Neuronal stem cell (in vitro differentiated cells): Measurements from ENCODE around the gene SPDYC.

ENCODE experiments used
- DNase-seq: peaks from one replicate; pipeline ENCODE4 v3.0.0-alpha.2; 2013; ENCODE audit warnings: low spot score
- H2AFZ ChIP-seq: one replicate; pipeline ENCODE4 v1.6.1; 2013; ENCODE audit warnings: mild to moderate bottlenecking, low read length, inconsistent platforms
- H2AK5ac ChIP-seq: 2 replicates; pipeline ENCODE4 v1.6.1; 2013; ENCODE audit warnings: low read depth, mild to moderate bottlenecking, inconsistent platforms, low read length, moderate library complexity, mixed read lengths
- H2BK120ac ChIP-seq: 2 replicates; pipeline ENCODE4 v1.6.1; 2013; ENCODE audit warnings: low read depth, mild to moderate bottlenecking, inconsistent platforms, low read length, moderate library complexity, mixed read lengths
- H2BK12ac ChIP-seq: one replicate; pipeline ENCODE4 v1.6.1; 2013; ENCODE audit warnings: low read length, inconsistent platforms
- H2BK15ac ChIP-seq: 2 replicates; pipeline ENCODE4 v1.6.1; 2013; ENCODE audit warnings: mild to moderate bottlenecking, low read length, inconsistent platforms, mixed read lengths
- H2BK5ac ChIP-seq: one replicate; pipeline ENCODE4 v1.6.1; 2013; ENCODE audit warnings: inconsistent platforms, mild to moderate bottlenecking, low read length, moderate library complexity
- H3K14ac ChIP-seq: one replicate; pipeline ENCODE4 v1.6.1; 2013; ENCODE audit warnings: low read length, inconsistent platforms
- H3K18ac ChIP-seq: 2 replicates; pipeline ENCODE4 v1.6.1; 2013; ENCODE audit warnings: low read length, inconsistent platforms
- H3K23ac ChIP-seq: 2 replicates; pipeline ENCODE4 v1.6.1; 2013; ENCODE audit warnings: low read depth, mild to moderate bottlenecking, mixed read lengths, low read length, inconsistent platforms; ENCODE audit not compliant: poor library complexity
- H3K27ac ChIP-seq: replicated peaks from 3 replicates; pipeline ENCODE4 v1.5.1; 2013; ENCODE audit warnings: low read length, inconsistent platforms
- H3K27me3 ChIP-seq, 3 experiments: 2 replicates each; pipeline ENCODE4 v1.6.1; 2013; ENCODE audit warnings: low read length in 3 of 3, mild to moderate bottlenecking in 2 of 3, inconsistent platforms in 1 of 3, low read depth in 1 of 3, mixed read lengths in 1 of 3, moderate library complexity in 1 of 3; ENCODE audit not compliant: control insufficient read depth in 3 of 3, insufficient read depth in 3 of 3
- H3K36me3 ChIP-seq, 2 donors: replicated peaks in 1 of 2; 2 replicates each; pipeline ENCODE4 v1.6.1; 2013; ENCODE audit warnings: low read length in 2 of 2; ENCODE audit not compliant: control insufficient read depth in 2 of 2, insufficient read depth in 2 of 2
- H3K4ac ChIP-seq: 2 replicates; pipeline ENCODE4 v1.6.1; 2013; ENCODE audit warnings: inconsistent platforms, mild to moderate bottlenecking, low read length, moderate library complexity
- H3K4me1 ChIP-seq, 2 donors: 1 replicate in 1 of 2; 2 replicates in 1 of 2; pipeline ENCODE4 v1.6.1; 2013; ENCODE audit warnings: low read length in 2 of 2, low read depth in 1 of 2; ENCODE audit not compliant: control insufficient read depth in 2 of 2, insufficient read depth in 1 of 2
- H3K4me2 ChIP-seq: one replicate; pipeline ENCODE4 v1.6.1; 2013; ENCODE audit warnings: mild to moderate bottlenecking, low read length, inconsistent platforms; ENCODE audit not compliant: insufficient read depth, poor library complexity, severe bottlenecking
- H3K4me3 ChIP-seq, 2 donors: 2 replicates each; pipeline ENCODE4 v1.5.1; 2013; ENCODE audit warnings: low read length in 2 of 2, mild to moderate bottlenecking in 2 of 2, inconsistent platforms in 1 of 2, moderate library complexity in 1 of 2
- H3K79me1 ChIP-seq: one replicate; pipeline ENCODE4 v1.6.1; 2013; ENCODE audit warnings: low read depth, mild to moderate bottlenecking, inconsistent platforms, low read length, moderate library complexity
- H3K9ac ChIP-seq: one replicate; pipeline ENCODE4 v1.6.1; 2013; ENCODE audit warnings: mild to moderate bottlenecking, low read depth, low read length, inconsistent platforms; ENCODE audit not compliant: poor library complexity
- H3K9me3 ChIP-seq, 2 donors: replicated peaks in 1 of 2; 2 replicates each; pipeline versions ENCODE3 to v1.6.1; 2013; ENCODE audit warnings: low read length in 2 of 2, mild to moderate bottlenecking in 2 of 2, inconsistent platforms in 1 of 2, low read depth in 1 of 2, mixed read lengths in 1 of 2, moderate library complexity in 1 of 2; ENCODE audit not compliant: control insufficient read depth in 2 of 2, insufficient read depth in 1 of 2
- H4K8ac ChIP-seq: one replicate; pipeline ENCODE4 v1.6.1; 2013; ENCODE audit warnings: low read depth, mild to moderate bottlenecking, inconsistent platforms, low read length, moderate library complexity
- H4K91ac ChIP-seq: one replicate; pipeline ENCODE4 v1.6.1; 2013; ENCODE audit warnings: low read length, low read depth, mild to moderate bottlenecking, inconsistent platforms; ENCODE audit not compliant: poor library complexity
- WGBS, 2 donors: extraction: QIAGEN DNeasy Blood & Tissue Kit; methylation state at CpG; one replicate each; pipeline ENCODE4 v1.1.7; 2013; ENCODE audit warnings: missing lambda C conversion rate in 2 of 2, mixed read lengths in 1 of 2; ENCODE audit not compliant: insufficient read length in 2 of 2, insufficient replicate concordance in 1 of 2; ENCODE audit errors: extremely low coverage in 2 of 2; 5-methylcytosine and 5-hydroxymethylcytosine counted together

Gene SPDYC

GRCh38 chr11:65210361-65210731 is 40.3 kb downstream of the SPDYC start:
- Histone ChIP-seq H2BK12ac (no peak overlapping the region), H3K79me1 (no peaks in the 10 kb centered on the region), H3K4me2 (no peak overlapping the region), H3K4ac (no peak overlapping the region), H3K14ac (no peak overlapping the region), H3K27me3 (no peaks in the 10 kb centered on the region), H3K4me3 (no peak overlapping the region), H3K4me1 (peaks cover 3 to 10% of the 10 kb centered on the region in 2 donors), H2AFZ (no peak overlapping the region), H3K9ac (no peak overlapping the region), H3K18ac (no peak overlapping the region), H3K23ac (no peak overlapping the region), H4K8ac (no peak overlapping the region), H2BK5ac (no peak overlapping the region), H2BK120ac (no peak overlapping the region), H3K9me3 (peaks cover 0 to 2% of the 10 kb centered on the region in 2 donors), H2AK5ac (no peak overlapping the region), H2BK15ac (no peak overlapping the region), H3K36me3 (peaks cover 12 to 52% of the 10 kb centered on the region in 2 donors), H3K27ac (no peak overlapping the region), H4K91ac (no peak overlapping the region)
- no CpG with 5 or more reads among the region's 14 CpGs for WGBS, 2 donors
- DNase-seq: no peak

- Histone ChIP-seq H2AFZ (no peak overlapping the region), H2AK5ac (no peak overlapping the region), H2BK15ac (no peak overlapping the region), H2BK120ac (no peak overlapping the region), H3K4me2 (no peak overlapping the region), H3K14ac (no peak overlapping the region), H3K36me3 (peaks cover 12 to 47% of the 10 kb centered on the region in 2 donors), H3K9me3 (peaks cover 0 to under 1% of the 10 kb centered on the region in 2 donors), H2BK5ac (no peak overlapping the region), H4K91ac (no peak overlapping the region), H3K27me3 (no peaks in the 10 kb centered on the region), H3K23ac (no peak overlapping the region), H3K4me1 (peaks cover 3 to 10% of the 10 kb centered on the region in 2 donors), H3K4me3 (no peak overlapping the region), H3K4ac (no peak overlapping the region), H3K79me1 (no peaks in the 10 kb centered on the region), H4K8ac (no peak overlapping the region), H2BK12ac (no peak overlapping the region), H3K9ac (no peak overlapping the region), H3K27ac (no peak overlapping the region), H3K18ac (no peak overlapping the region)
- no peak for DNase-seq
- WGBS, 2 donors: no CpG with 5 or more reads among the region's 4 CpGs
Observed at GRCh38 chr11:65210748-65211147, 40.7 kb downstream of the SPDYC start.

GRCh38 chr11:65211293-65212105 is 41.5 kb downstream of the SPDYC start:
- H2AK5ac ChIP-seq: no peak overlapping the region
- peaks cover 3 to 10% of the 10 kb centered on the region in 2 donors for H3K4me1 ChIP-seq
- H3K18ac ChIP-seq: no peak overlapping the region
- H3K14ac ChIP-seq: peak overlapping the region; percentile 56
- H4K91ac ChIP-seq: no peak overlapping the region
- H3K4ac ChIP-seq: no peak overlapping the region
- no peak overlapping the region for H3K4me2 ChIP-seq
- no peak overlapping the region for H2AFZ ChIP-seq
- H4K8ac ChIP-seq: no peak overlapping the region
- no peak overlapping the region for H2BK15ac ChIP-seq
- H2BK120ac ChIP-seq: no peak overlapping the region
- no peak overlapping the region for H2BK12ac ChIP-seq
- no peak overlapping the region for H3K27ac ChIP-seq
- WGBS, 2 donors: no CpG with 5 or more reads among the region's 29 CpGs
- H3K79me1 ChIP-seq: no peaks in the 10 kb centered on the region
- no peak overlapping the region for H3K23ac ChIP-seq
- no peak overlapping the region for H3K4me3 ChIP-seq
- no peaks in the 10 kb centered on the region for H3K9me3 ChIP-seq
- no peak overlapping the region for H2BK5ac ChIP-seq
- no peaks in the 10 kb centered on the region for H3K27me3 ChIP-seq
- peaks cover 10 to 40% of the 10 kb centered on the region in 2 donors for H3K36me3 ChIP-seq
- DNase-seq: no peak
- H3K9ac ChIP-seq: no peak overlapping the region

- Histone ChIP-seq H2BK120ac (no peak overlapping the region), H2AFZ (no peak overlapping the region), H3K4me1 (peaks cover 3 to 10% of the 10 kb centered on the region in 2 donors), H3K79me1 (no peaks in the 10 kb centered on the region), H3K27me3 (no peaks in the 10 kb centered on the region), H3K18ac (peak overlapping the region; percentile 41), H2BK5ac (no peak overlapping the region), H3K23ac (no peak overlapping the region), H3K27ac (no peak overlapping the region), H4K91ac (no peak overlapping the region), H3K4me3 (no peak overlapping the region), H3K4me2 (no peak overlapping the region), H3K14ac (no peak overlapping the region), H3K9me3 (no peaks in the 10 kb centered on the region), H2BK15ac (no peak overlapping the region), H3K9ac (no peak overlapping the region), H3K4ac (no peak overlapping the region), H3K36me3 (peaks cover 10 to 35% of the 10 kb centered on the region in 2 donors), H2BK12ac (no peak overlapping the region), H4K8ac (no peak overlapping the region), H2AK5ac (no peak overlapping the region)
- WGBS, 2 donors: no CpG with 5 or more reads among the region's 13 CpGs
- no peak for DNase-seq
Observed at GRCh38 chr11:65212226-65212801, 42.3 kb downstream of the SPDYC start.
